Stimulated activated CD8-positive, alpha-beta memory T cell treated with anti-CD3 and anti-CD28 coated beads, Interleukin-7, amount 100 ng/mL, for 48 hours (primary cell): Measurements from ENCODE around the gene SLC10A7.

Experiments used
- DNase-seq, 2 donors: peaks; one replicate each; pipeline ENCODE4 v3.0.0-alpha.2; 2020; ENCODE audit warnings: low read depth in 1 of 2; ENCODE audit errors: extremely low read depth in 1 of 2

The SLC10A7 gene

DNA sequence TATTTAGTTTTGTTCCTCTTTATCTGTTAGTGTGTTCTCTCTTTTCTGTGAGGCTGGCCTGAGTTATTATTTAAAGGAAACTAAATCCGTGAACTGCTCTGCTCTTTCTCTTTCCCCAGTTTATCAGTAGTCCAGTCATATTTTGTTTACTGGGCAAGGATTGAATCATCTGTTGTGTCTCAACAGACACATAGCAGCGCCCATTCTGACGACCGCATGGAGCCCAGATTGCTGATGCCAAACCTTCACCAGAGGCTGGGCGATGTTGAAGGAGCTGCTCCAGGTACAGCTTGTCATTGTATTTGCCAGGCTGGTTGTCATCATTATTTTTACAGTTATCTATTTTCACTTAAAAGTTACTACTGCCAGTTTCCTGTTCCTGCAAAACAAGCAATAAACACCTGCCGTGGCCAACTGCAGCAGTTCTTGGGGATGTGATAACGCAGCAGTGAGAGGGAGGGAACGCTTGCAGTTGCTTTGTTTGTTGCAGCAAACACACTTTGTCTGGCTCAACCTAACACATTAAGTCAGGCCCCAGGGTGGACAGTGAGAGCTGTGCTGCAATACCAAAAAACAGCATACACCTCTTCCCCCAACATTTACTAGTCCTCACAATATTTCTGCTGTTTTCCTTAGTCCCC lies 297.3 kb downstream of the SLC10A7 start:
- DNase-seq, result no peak

DNA sequence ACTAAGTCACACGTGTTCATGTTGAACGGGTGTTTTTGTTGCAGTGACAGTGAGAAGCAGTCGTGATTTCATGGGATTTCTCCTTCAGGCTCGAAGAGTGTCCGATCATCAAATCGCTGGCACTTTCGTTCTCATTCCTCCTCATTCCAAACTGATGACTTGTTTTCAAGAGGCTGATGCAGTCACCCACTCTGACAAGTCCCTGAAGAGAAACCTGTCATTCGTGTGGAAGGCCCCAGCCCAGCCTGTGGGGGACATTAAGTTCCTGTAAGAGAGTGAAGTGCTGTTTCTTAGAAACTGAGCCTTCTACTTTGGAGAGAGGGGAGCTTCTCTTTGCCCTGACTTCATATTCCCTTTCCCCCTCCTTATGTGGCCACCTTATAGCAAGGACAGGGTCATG lies 299.4 kb downstream of the SLC10A7 start:
- DNase-seq, result no peak

DNA sequence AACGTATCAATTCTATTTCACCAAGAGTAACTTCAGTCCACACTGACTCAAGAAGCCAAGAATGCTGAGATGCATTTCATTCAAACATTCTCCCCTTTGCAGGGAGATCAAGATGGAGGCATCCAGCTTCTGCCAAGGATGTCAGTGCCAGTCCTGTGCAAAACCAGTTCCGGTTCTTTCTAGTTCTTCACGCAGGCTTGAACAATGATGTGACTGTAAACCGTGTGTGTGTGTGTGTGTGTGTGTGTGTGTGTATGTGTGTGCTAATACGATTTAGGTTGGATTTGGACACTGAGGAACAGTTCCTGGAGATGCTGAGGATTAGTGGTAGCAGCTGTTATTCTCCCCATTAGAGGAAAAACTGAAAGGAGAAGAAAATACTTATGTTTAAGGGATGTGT lies 307.5 kb downstream of the SLC10A7 start, which contains the start of gene REELD1:
TSS of gene REELD1 (plus strand) at position 301 of the 400 bp plus-strand sequence. CDS start 2,415 bp downstream, outside the sequence.
- DNase-seq, result no peak

DNA sequence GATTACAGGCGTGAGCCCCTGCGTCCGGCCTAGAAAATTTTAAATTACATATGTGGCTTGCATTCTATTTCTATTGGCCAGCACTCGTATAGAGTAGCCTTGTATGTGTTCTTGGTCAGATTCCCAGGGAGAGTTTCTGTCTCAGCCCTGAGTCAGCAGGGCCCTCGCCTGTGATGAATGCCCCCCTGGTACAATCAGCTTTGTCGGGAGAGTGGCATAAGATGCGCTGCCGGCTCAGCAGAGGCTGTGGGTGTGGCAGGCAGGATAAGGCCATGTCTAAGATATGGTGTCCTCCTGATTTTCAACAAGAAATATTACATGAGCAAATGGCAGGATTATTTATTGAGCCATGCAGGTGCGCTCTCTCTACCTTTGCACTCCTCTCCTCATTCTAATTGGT lies 309.0 kb downstream of the SLC10A7 start:
- DNase-seq, result no peak

DNA sequence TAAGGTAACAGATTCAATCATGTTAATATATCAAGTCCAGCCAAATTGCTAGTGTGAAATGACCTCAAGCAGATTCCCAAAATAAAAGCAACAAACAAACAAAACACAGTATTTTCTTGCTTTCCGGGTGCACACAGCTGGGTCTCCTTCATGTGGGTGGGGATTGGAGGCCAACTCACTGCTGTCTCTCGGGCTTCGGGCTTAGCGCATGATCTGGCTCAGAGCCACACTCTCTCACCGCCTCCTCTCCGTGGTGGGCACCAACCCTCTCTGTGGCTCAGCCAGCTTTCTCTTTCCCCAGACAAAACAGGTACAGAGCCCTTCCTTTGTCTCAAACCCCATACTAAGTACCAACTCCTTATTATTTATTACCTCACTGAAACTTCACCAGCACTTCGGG lies 310.3 kb downstream of the SLC10A7 start:
- no peak for DNase-seq

DNA sequence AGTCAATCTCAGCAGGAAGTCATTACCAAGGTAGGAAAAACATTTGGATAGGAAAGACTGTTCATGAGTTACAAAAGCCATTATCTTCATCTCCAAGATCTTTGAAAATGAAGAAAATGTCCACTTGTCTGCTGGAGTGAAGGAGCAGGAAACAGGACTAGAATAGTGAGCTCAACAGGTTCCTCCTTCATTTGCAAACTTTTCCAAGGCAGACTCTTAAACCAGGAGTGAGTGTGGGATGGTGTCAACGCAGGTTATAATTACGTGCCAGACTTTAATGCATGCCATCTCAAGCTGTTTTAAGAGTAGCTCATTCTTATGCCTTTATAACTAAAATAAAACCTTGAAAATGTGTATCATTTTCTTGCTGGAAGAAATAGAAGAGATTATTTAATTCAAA lies 310.9 kb downstream of the SLC10A7 start:
- DNase-seq, result no peak

DNA sequence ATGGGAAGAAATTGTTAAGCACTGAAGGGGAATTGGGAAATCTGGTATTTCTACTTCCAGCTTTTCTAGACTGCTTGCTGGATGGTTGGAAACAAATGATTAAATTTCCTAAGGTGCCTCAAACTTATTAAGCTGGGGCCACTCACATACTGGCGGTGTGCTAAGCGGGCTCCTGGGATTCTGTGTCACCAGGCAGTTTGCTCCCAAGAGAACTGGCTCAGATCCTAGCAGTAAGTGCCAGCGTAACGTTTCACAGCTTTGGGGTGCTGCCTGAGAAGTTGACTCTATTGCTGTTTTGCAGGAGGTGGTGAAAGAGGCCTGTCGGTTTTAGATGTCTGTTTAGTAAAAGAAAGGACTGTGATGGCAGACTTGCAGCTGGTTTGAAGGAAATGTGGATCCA lies 314.3 kb downstream of the SLC10A7 start:
- DNase-seq, result no peak
